GM10266 (cell line): Measurements from ENCODE around the gene CYTH1.

Experiments
- DNase-seq: peaks from one replicate; pipeline ENCODE4 v3.0.0; 2012; ENCODE audit errors: extremely low spot score
- TF ChIP-seq, protein P1 (sequence below): IDR thresholded peaks from 2 replicates; pipeline ENCODE4 v1.5.1; 2012; ENCODE audit warnings: mild to moderate bottlenecking, low read depth; ENCODE audit not compliant: control insufficient read depth, insufficient read depth; ENCODE audit errors: missing control alignments

Gene CYTH1

GRCh38 chr17:78664476-78665386, 117.3 kb downstream of the CYTH1 start:
- TF ChIP-seq, protein P1, sequence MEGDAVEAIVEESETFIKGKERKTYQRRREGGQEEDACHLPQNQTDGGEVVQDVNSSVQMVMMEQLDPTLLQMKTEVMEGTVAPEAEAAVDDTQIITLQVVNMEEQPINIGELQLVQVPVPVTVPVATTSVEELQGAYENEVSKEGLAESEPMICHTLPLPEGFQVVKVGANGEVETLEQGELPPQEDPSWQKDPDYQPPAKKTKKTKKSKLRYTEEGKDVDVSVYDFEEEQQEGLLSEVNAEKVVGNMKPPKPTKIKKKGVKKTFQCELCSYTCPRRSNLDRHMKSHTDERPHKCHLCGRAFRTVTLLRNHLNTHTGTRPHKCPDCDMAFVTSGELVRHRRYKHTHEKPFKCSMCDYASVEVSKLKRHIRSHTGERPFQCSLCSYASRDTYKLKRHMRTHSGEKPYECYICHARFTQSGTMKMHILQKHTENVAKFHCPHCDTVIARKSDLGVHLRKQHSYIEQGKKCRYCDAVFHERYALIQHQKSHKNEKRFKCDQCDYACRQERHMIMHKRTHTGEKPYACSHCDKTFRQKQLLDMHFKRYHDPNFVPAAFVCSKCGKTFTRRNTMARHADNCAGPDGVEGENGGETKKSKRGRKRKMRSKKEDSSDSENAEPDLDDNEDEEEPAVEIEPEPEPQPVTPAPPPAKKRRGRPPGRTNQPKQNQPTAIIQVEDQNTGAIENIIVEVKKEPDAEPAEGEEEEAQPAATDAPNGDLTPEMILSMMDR: no peak
- DNase-seq: no peak

GRCh38 chr17:78661093-78661770, 120.8 kb downstream of the CYTH1 start:
- TF ChIP-seq, protein P1: no peak
- DNase-seq: no peak

GRCh38 chr17:78659546-78659945, 122.5 kb downstream of the CYTH1 start:
- DNase-seq: no peak
- TF ChIP-seq, protein P1: no peak

GRCh38 chr17:78658281-78658785, 123.7 kb downstream of the CYTH1 start:
- TF ChIP-seq, protein P1: no peak
- DNase-seq: no peak

GRCh38 chr17:78655251-78655940, 126.7 kb downstream of the CYTH1 start:
- no peak for DNase-seq

GRCh38 chr17:78654325-78654724, 127.7 kb downstream of the CYTH1 start:
- TF ChIP-seq, protein P1: no peak
- DNase-seq: no peak

More at GRCh38 chr17:78655251-78655940, 126.7 kb downstream of the CYTH1 start:
- TF ChIP-seq, protein P1: no peak
